NB4 (cell line): Measurements from ENCODE around the gene MRPL4.

ENCODE experiments used
- DNase-seq: peaks from one replicate; pipeline ENCODE4 v3.0.0; 2010; ENCODE audit warnings: low read depth
- H3K4me3 ChIP-seq: one replicate; pipeline ENCODE4 v1.5.1; 2011; ENCODE audit warnings: mild to moderate bottlenecking, low read depth, low read length, moderate library complexity
- CTCF ChIP-seq: IDR thresholded peaks from one replicate; pipeline ENCODE4 v1.5.1; 2012; ENCODE audit warnings: low read depth, low read length
- MAX ChIP-seq: IDR thresholded peaks from 2 replicates; pipeline ENCODE4 v1.6.1; 2011; ENCODE audit warnings: low read depth, low read length
- MYC ChIP-seq: IDR thresholded peaks from 2 replicates; pipeline ENCODE4 v1.6.1; 2011; ENCODE audit warnings: low read depth, low read length
- POLR2A ChIP-seq: IDR thresholded peaks from 2 replicates; pipeline ENCODE4 v1.6.1; 2011; ENCODE audit warnings: mild to moderate bottlenecking; ENCODE audit not compliant: insufficient read length; ENCODE audit errors: extremely low read depth

Gene MRPL4

GRCh38 chr19:10251792-10252694 lies at the start of gene MRPL4:
Gene MRPL4, plus strand, starts transcription at chr19:10252214. Its CDS starts 40 bp downstream, at chr19:10252254.
- TF ChIP-seq POLR2A = no peak
- no peak for TF ChIP-seq MAX
- peak; percentile 3 for TF ChIP-seq CTCF
- no peak for TF ChIP-seq MYC
- DNase-seq = peak; percentile 100
- peak within 1 kb of the TSS; percentile 70 for H3K4me3 ChIP-seq

GRCh38 chr19:10203686-10204085 lies 48.3 kb upstream of the MRPL4 start:
- no peak overlapping the region for H3K4me3 ChIP-seq
- TF ChIP-seq MAX (no peak), POLR2A (no peak), CTCF (no peak), MYC (no peak)
- DNase-seq = no peak

GRCh38 chr19:10205636-10206035 lies 46.4 kb upstream of the MRPL4 start:
- H3K4me3 ChIP-seq = no peak overlapping the region
- TF ChIP-seq MAX (no peak), POLR2A (no peak), CTCF (no peak), MYC (no peak)
- DNase-seq = no peak

- H3K4me3 ChIP-seq = no peak overlapping the region
- DNase-seq = no peak
- no peak for TF ChIP-seq CTCF
- TF ChIP-seq MAX = no peak
- no peak for TF ChIP-seq POLR2A
- no peak for TF ChIP-seq MYC
These were observed 45.7 kb upstream of the MRPL4 start for GRCh38 chr19:10206226-10206885.

GRCh38 chr19:10207026-10207425 lies 45.0 kb upstream of the MRPL4 start:
- peak; percentile 58 for DNase-seq

More at GRCh38 chr19:10207026-10207425, 45.0 kb upstream of the MRPL4 start:
- TF ChIP-seq MAX = no peak
- TF ChIP-seq MYC = no peak
- TF ChIP-seq POLR2A = no peak
- peak; percentile 15 for TF ChIP-seq CTCF
- no peak overlapping the region for H3K4me3 ChIP-seq
